IMR-90 (cell line): Measurements from ENCODE around the gene SH3RF3. TPM values are rescaled to one million over a fixed set of nuclear protein-coding genes. Genes with fewer than 3 reads are reported as not detected.

ENCODE experiments used
- ATAC-seq: fragments of 200-7000 bp; cut with Tn5 transposase; 2 replicates; pipeline ENCODE4 v1.9.1; 2020; ENCODE audit warnings: low read depth, mild to moderate bottlenecking, moderate library complexity
- BruUV-seq: library from RNA; stranded (reverse); fragments of 400-500 nt; replicated peaks from 2 replicates; lab custom pipeline; 2021; lab: Mats Ljungman, UMichigan
- CTCF ChIA-PET: fragments of 300-600 bp; formaldehyde crosslinking; extraction: SDS; loops from one replicate; lab custom pipeline; 2021; ENCODE audit warnings: antibody characterized with exemption; lab: Yijun Ruan, JAX
- POLR2A ChIA-PET: fragments of 300-600 bp; sonication (Branson Sonifier 250); formaldehyde crosslinking; loops from one replicate; lab custom pipeline; 2022; ENCODE audit warnings: antibody characterized with exemption; ENCODE audit not compliant: unreplicated experiment; lab: Charles Lee
- DNase-seq: peaks from one replicate; pipeline ENCODE4 v3.0.0; 2013
- H2AFZ ChIP-seq: replicated peaks from 2 replicates; pipeline ENCODE3; 2013; ENCODE audit warnings: low read length, mild to moderate bottlenecking; ENCODE audit not compliant: poor library complexity
- H2AK5ac ChIP-seq: 2 replicates; pipeline ENCODE4 v1.6.1; 2013; ENCODE audit warnings: low read depth, low read length, inconsistent platforms
- H2AK9ac ChIP-seq: replicated peaks from 2 replicates; pipeline ENCODE3; 2013; ENCODE audit warnings: mild to moderate bottlenecking, low read depth, low read length, moderate library complexity; ENCODE audit not compliant: poor library complexity
- H2BK120ac ChIP-seq: 2 replicates; pipeline ENCODE4 v1.6.1; 2013; ENCODE audit warnings: low read depth, low read length, inconsistent platforms
- H2BK15ac ChIP-seq: 3 replicates; pipeline ENCODE4 v1.6.1; 2013; ENCODE audit warnings: low read depth, low read length, inconsistent platforms
- H2BK20ac ChIP-seq: 2 replicates; pipeline ENCODE4 v1.6.1; 2013; ENCODE audit warnings: low read depth, mild to moderate bottlenecking, inconsistent platforms, low read length, moderate library complexity
- H2BK5ac ChIP-seq: 2 replicates; pipeline ENCODE4 v1.6.1; 2013; ENCODE audit warnings: mild to moderate bottlenecking, low read depth, low read length, inconsistent platforms; ENCODE audit not compliant: poor library complexity, severe bottlenecking
- H3K14ac ChIP-seq: replicated peaks from 2 replicates; pipeline ENCODE4 v1.6.1; 2013; ENCODE audit warnings: low read depth, low read length, inconsistent platforms
- H3K18ac ChIP-seq: 2 replicates; pipeline ENCODE4 v1.6.1; 2013; ENCODE audit warnings: low read depth, low read length, control low read depth
- H3K23ac ChIP-seq: 2 replicates; pipeline ENCODE4 v1.6.1; 2013; ENCODE audit warnings: low read depth, low read length, inconsistent platforms
- H3K27ac ChIP-seq: 2 replicates; pipeline ENCODE4 v1.5.1; 2013; ENCODE audit warnings: mild to moderate bottlenecking, control low read depth, low read length; ENCODE audit not compliant: insufficient read depth
- H3K27me3 ChIP-seq: 2 replicates; pipeline ENCODE4 v1.6.1; 2013; ENCODE audit warnings: low read length; ENCODE audit not compliant: control insufficient read depth, insufficient read depth
- H3K36me3 ChIP-seq: 2 replicates; pipeline ENCODE4 v1.6.1; 2013; ENCODE audit warnings: low read length, mixed read lengths; ENCODE audit not compliant: control insufficient read depth, insufficient read depth
- H3K4ac ChIP-seq: 2 replicates; pipeline ENCODE4 v1.6.1; 2013; ENCODE audit warnings: low read depth, low read length, inconsistent platforms
- H3K4me1 ChIP-seq: 2 replicates; pipeline ENCODE4 v1.6.1; 2013; ENCODE audit warnings: low read length, mixed read lengths; ENCODE audit not compliant: control insufficient read depth, insufficient read depth
- H3K4me2 ChIP-seq: 2 replicates; pipeline ENCODE4 v1.6.1; 2013; ENCODE audit warnings: low read depth, mild to moderate bottlenecking, control low read depth, low read length, moderate library complexity
- H3K4me3 ChIP-seq: 2 replicates; pipeline ENCODE4 v1.5.1; 2013; ENCODE audit warnings: low read depth, mild to moderate bottlenecking, control low read depth, low read length, moderate library complexity; ENCODE audit not compliant: insufficient read depth
- H3K56ac ChIP-seq: 2 replicates; pipeline ENCODE4 v1.6.1; 2013; ENCODE audit warnings: low read length, inconsistent platforms; ENCODE audit not compliant: insufficient read depth; ENCODE audit errors: extremely low read depth
- H3K79me1 ChIP-seq, 2 experiments: 2 replicates each; pipeline ENCODE4 v1.6.1; 2013; ENCODE audit warnings: low read length in 2 of 2, inconsistent platforms in 1 of 2, low read depth in 1 of 2
- H3K9ac ChIP-seq: 2 replicates; pipeline ENCODE4 v1.6.1; 2013; ENCODE audit warnings: low read depth, low read length, control low read depth
- H3K9me1 ChIP-seq: 2 replicates; pipeline ENCODE4 v1.6.1; 2013; ENCODE audit warnings: low read length, inconsistent platforms; ENCODE audit not compliant: insufficient read depth
- H3K9me3 ChIP-seq: 2 replicates; pipeline ENCODE4 v1.6.1; 2013; ENCODE audit warnings: low read length; ENCODE audit not compliant: control insufficient read depth, insufficient read depth
- H4K20me1 ChIP-seq: 2 replicates; pipeline ENCODE4 v1.6.1; 2013; ENCODE audit warnings: low read length, inconsistent platforms; ENCODE audit not compliant: insufficient read depth
- H4K5ac ChIP-seq: 2 replicates; pipeline ENCODE4 v1.6.1; 2013; ENCODE audit warnings: mild to moderate bottlenecking, low read depth, low read length, control low read depth
- H4K8ac ChIP-seq, 2 experiments: 2 replicates each; pipeline ENCODE4 v1.6.1; 2013; ENCODE audit warnings: low read depth in 2 of 2, low read length in 2 of 2, control low read depth in 1 of 2, inconsistent platforms in 1 of 2
- H4K91ac ChIP-seq: 2 replicates; pipeline ENCODE4 v1.6.1; 2013; ENCODE audit warnings: low read depth, low read length, inconsistent platforms; ENCODE audit not compliant: insufficient read depth
- BHLHE40 ChIP-seq: fragments of 150-350 bp; IDR thresholded peaks from 2 replicates; pipeline ENCODE4 v1.6.1; 2016; ENCODE audit warnings: mild to moderate bottlenecking, low read depth, low read length
- CEBPB ChIP-seq: IDR thresholded peaks from 2 replicates; pipeline ENCODE4 v1.6.1; 2012; ENCODE audit warnings: low read depth, low read length, improper control_type of control experiment
- CHD1 ChIP-seq: IDR thresholded peaks from 2 replicates; pipeline ENCODE4 v1.6.1; 2012; ENCODE audit warnings: low read depth, low read length, improper control_type of control experiment
- FOS ChIP-seq: fragments of 150-350 bp; IDR thresholded peaks from 2 replicates; pipeline ENCODE4 v1.6.1; 2016; ENCODE audit warnings: low read depth, low read length
- MAFK ChIP-seq: IDR thresholded peaks from 2 replicates; pipeline ENCODE4 v1.6.1; 2012; ENCODE audit warnings: low read depth, low read length, improper control_type of control experiment
- MAZ ChIP-seq: IDR thresholded peaks from 2 replicates; pipeline ENCODE4 v1.6.1; 2012; ENCODE audit warnings: low read depth, mild to moderate bottlenecking, low read length, improper control_type of control experiment, moderate library complexity, borderline replicate concordance
- MXI1 ChIP-seq: IDR thresholded peaks from 2 replicates; pipeline ENCODE4 v1.6.1; 2012; ENCODE audit warnings: low read depth, mild to moderate bottlenecking, low read length, moderate library complexity, borderline replicate concordance
- POLR2A ChIP-seq: IDR thresholded peaks from 2 replicates; pipeline ENCODE4 v1.6.1; 2012; ENCODE audit warnings: mild to moderate bottlenecking, low read depth, low read length
- RAD21 ChIP-seq: IDR thresholded peaks from 2 replicates; pipeline ENCODE4 v1.6.1; 2012; ENCODE audit warnings: low read length, improper control_type of control experiment
- RCOR1 ChIP-seq: IDR thresholded peaks from 2 replicates; pipeline ENCODE4 v1.6.1; 2012; ENCODE audit warnings: mild to moderate bottlenecking, low read length, improper control_type of control experiment; ENCODE audit not compliant: insufficient replicate concordance
- RFX5 ChIP-seq: IDR thresholded peaks from 2 replicates; pipeline ENCODE4 v1.8.0; 2012; ENCODE audit warnings: low read depth, mild to moderate bottlenecking, low read length, moderate library complexity
- WGBS, 2 experiments: methylation state at CpG; one replicate each; pipeline versions ENCODE4 v1.1.5 to v1.1.7; 2013; ENCODE audit warnings: missing lambda C conversion rate in 2 of 2; ENCODE audit not compliant: insufficient read length in 1 of 2; ENCODE audit errors: extremely low coverage in 2 of 2; 5-methylcytosine and 5-hydroxymethylcytosine counted together
- dilution Hi-C: fragments of 300-500 bp; cut with HindIII; formaldehyde crosslinking; loops from one replicate; pipeline ENCODE4 v1.14.3; 2018; ENCODE audit warnings: low sequenced_read_pairs; ENCODE audit not compliant: unreplicated experiment
- in situ Hi-C: fragments of 300-500 bp; cut with MboI; formaldehyde crosslinking; loops from 3 replicates; pipeline ENCODE4 v1.14.3; 2019; ENCODE audit warnings: low sequenced_read_pairs, inconsistent platforms, mixed read lengths
- intact Hi-C: fragments of 100-400 bp; cut with micrococcal nuclease; formaldehyde crosslinking; loops from 2 replicates; pipeline ENCODE4 v1.10.0; 2022
- polyA plus RNA-seq, 3 experiments: library from polyadenylated mRNA; depleted of rRNA; stranded (reverse); fragments of >200 nt; gene quantifications; 2 replicates each; pipeline ENCODE4 v1.2.3, GENCODE V29; 2012; ENCODE audit warnings: low replicate concordance in 1 of 3
- total RNA-seq: library from RNA; depleted of rRNA; stranded (reverse); fragments of >200 nt; gene quantifications from 2 replicates; pipeline ENCODE4 v1.2.3, GENCODE V29; 2012
- TF ChIP-seq, protein P1 (sequence below): fragments of 150-350 bp; IDR thresholded peaks from 2 replicates; pipeline ENCODE4 v1.6.1; 2017; ENCODE audit warnings: mild to moderate bottlenecking, antibody characterized with exemption, low read length, low read depth
- TF ChIP-seq, protein P2 (sequence below): conservative IDR thresholded peaks from 2 replicates; pipeline ENCODE4 v1.5.1; 2012; ENCODE audit warnings: mild to moderate bottlenecking, low read depth, low read length, improper control_type of control experiment
- TF ChIP-seq, protein P3 (sequence below): fragments of 150-350 bp; IDR thresholded peaks from 2 replicates; pipeline ENCODE4 v1.6.1; 2016; ENCODE audit warnings: low read depth, mild to moderate bottlenecking, low read length, moderate library complexity, borderline replicate concordance

SH3RF3 gene
- total and polyA plus RNA-seq, 2 of the 4 experiments (the other 2 are of a cell fraction), result 3.4 to 5.3 TPM

DNA sequence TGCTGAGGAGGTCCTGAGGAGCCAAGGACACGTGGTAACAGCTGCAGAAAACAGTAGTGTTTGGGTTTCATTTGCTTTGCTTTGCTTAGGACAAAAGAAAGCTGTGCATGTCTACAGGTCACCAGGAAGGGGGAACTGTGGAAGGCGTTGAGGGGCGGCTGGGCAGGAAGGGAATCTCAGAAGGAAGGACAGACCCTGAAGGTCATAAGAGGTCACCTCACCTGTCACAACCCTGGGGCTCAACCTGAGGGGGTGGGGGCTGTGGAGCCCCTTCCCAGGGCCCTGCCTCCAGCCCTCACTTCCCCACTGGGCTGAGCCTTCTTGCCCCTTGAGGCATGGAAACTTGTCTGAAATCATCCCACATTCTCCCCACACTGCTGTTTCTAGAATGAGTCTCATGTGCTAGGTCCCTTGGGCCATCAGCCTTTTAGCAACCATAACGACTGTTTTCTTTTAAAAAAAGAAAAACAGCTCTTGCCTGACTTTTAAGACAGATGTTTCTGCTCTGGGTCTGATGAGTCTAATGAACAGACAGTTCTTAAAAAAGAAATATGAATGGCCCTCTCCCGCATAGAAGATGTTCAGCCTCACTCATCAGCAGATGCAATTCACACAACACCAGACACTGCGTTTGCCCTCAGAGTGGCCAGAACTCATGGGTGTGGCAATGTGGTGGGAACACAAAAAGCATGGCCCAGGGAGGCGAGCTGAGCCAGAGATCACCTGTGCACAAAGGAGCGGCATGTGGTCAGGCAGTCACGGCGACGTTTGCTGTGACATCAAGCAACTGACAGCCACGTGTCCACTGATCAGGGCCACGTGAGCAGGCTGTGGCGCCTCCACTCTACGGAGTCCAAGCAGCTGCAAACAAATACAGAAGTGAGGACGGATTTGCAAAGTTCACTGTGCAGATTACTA, 400.8 kb downstream of the SH3RF3 start:
- no peak overlapping the region for H2BK15ac ChIP-seq
- ChIA-PET POLR2A (no interaction called here), CTCF (no interaction called here)
- H3K36me3 ChIP-seq, result no peaks in the 10 kb centered on the region
- no peak overlapping the region for H3K4me2 ChIP-seq
- in situ Hi-C loops, result no loop called here
- 83% methylated on average over 8 of the region's 16 CpGs; no CpG with 5 or more reads in 1 of the 2 experiments for WGBS, 2 experiments
- H3K14ac ChIP-seq, result no peak overlapping the region
- intact Hi-C loops, result no loop called here
- no peak overlapping the region for H4K8ac ChIP-seq
- no peak overlapping the region for H3K4me3 ChIP-seq
- H3K9me1 ChIP-seq, result 0 out of 2 replicates have a peak, but pooled peaks cover 3% of the 10 kb centered on the region
- H3K4ac ChIP-seq, result no peak overlapping the region
- no peak overlapping the region for H3K27ac ChIP-seq
- BruUV-seq, result no TSS peak
- H3K18ac ChIP-seq, result no peak overlapping the region
- H3K4me1 ChIP-seq, result no peaks in the 10 kb centered on the region; the same call in 1 of the 2 replicates
- no peak overlapping the region for H2AK5ac ChIP-seq
- no peaks in the 10 kb centered on the region for H3K9me3 ChIP-seq
- H3K9ac ChIP-seq, result no peak overlapping the region
- ATAC-seq (no peak), DNase-seq (no peak)
- H2AK9ac ChIP-seq, result no peak overlapping the region
- no peak overlapping the region for H4K91ac ChIP-seq
- H2BK120ac ChIP-seq, result no peak overlapping the region
- H3K79me1 ChIP-seq, result no peaks in the 10 kb centered on the region
- H2BK20ac ChIP-seq, result no peak overlapping the region
- peaks cover 43% of the 10 kb centered on the region for H3K27me3 ChIP-seq
- no peaks in the 10 kb centered on the region for H4K20me1 ChIP-seq
- H3K23ac ChIP-seq, result no peak overlapping the region
- dilution Hi-C loops, result no loop called here
- no peak overlapping the region for H2BK5ac ChIP-seq
- no peak overlapping the region for H3K56ac ChIP-seq
- no peak overlapping the region for H2AFZ ChIP-seq
- TF ChIP-seq, protein P1, sequence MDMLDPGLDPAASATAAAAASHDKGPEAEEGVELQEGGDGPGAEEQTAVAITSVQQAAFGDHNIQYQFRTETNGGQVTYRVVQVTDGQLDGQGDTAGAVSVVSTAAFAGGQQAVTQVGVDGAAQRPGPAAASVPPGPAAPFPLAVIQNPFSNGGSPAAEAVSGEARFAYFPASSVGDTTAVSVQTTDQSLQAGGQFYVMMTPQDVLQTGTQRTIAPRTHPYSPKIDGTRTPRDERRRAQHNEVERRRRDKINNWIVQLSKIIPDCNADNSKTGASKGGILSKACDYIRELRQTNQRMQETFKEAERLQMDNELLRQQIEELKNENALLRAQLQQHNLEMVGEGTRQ, result no peak
- TF ChIP-seq CEBPB, result no peak
- TF ChIP-seq FOS, result no peak
- no peak for TF ChIP-seq POLR2A
- TF ChIP-seq, protein P2, sequence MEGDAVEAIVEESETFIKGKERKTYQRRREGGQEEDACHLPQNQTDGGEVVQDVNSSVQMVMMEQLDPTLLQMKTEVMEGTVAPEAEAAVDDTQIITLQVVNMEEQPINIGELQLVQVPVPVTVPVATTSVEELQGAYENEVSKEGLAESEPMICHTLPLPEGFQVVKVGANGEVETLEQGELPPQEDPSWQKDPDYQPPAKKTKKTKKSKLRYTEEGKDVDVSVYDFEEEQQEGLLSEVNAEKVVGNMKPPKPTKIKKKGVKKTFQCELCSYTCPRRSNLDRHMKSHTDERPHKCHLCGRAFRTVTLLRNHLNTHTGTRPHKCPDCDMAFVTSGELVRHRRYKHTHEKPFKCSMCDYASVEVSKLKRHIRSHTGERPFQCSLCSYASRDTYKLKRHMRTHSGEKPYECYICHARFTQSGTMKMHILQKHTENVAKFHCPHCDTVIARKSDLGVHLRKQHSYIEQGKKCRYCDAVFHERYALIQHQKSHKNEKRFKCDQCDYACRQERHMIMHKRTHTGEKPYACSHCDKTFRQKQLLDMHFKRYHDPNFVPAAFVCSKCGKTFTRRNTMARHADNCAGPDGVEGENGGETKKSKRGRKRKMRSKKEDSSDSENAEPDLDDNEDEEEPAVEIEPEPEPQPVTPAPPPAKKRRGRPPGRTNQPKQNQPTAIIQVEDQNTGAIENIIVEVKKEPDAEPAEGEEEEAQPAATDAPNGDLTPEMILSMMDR, result no peak
- TF ChIP-seq CHD1, result no peak
- TF ChIP-seq MXI1, result no peak
- no peak for TF ChIP-seq BHLHE40
- TF ChIP-seq RAD21, result no peak
- no peak for TF ChIP-seq RFX5
- TF ChIP-seq, protein P3, sequence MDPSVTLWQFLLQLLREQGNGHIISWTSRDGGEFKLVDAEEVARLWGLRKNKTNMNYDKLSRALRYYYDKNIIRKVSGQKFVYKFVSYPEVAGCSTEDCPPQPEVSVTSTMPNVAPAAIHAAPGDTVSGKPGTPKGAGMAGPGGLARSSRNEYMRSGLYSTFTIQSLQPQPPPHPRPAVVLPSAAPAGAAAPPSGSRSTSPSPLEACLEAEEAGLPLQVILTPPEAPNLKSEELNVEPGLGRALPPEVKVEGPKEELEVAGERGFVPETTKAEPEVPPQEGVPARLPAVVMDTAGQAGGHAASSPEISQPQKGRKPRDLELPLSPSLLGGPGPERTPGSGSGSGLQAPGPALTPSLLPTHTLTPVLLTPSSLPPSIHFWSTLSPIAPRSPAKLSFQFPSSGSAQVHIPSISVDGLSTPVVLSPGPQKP, result no peak
- no peak for TF ChIP-seq MAZ
- TF ChIP-seq MAFK, result no peak
- TF ChIP-seq RCOR1, result no peak
- no peak overlapping the region for H4K5ac ChIP-seq
